GM19395 (cell line): ENCODE results near the gene EIF1.
"Not testable (repeated sequence)": the region's sequence is repeated elsewhere in the genome, so short reads cannot be mapped to it uniquely, and the experiment has no call there.

Source experiments
- ATAC-seq: cut with Tn5 transposase; IDR thresholded peaks from one replicate; pipeline ENCODE4 v1.9.1; 2021; ENCODE audit warnings: mild to moderate bottlenecking, moderate library complexity; ENCODE audit not compliant: unreplicated experiment

The EIF1 gene

GRCh38 chr17:41697122-41697962 lies 8.7 kb downstream of the EIF1 start:
- no peak for ATAC-seq

- not testable (repeated sequence) for ATAC-seq
Measured at GRCh38 chr17:41700843-41701242, 12.2 kb downstream of the EIF1 start.

- ATAC-seq = no peak
Measured at GRCh38 chr17:41702712-41703111, 14.0 kb downstream of the EIF1 start.

GRCh38 chr17:41705271-41705991 lies 16.7 kb downstream of the EIF1 start:
- no peak for ATAC-seq

- no peak for ATAC-seq
Measured at GRCh38 chr17:41707803-41708669, 19.4 kb downstream of the EIF1 start.

GRCh38 chr17:41710472-41711090 lies 21.9 kb downstream of the EIF1 start:
- no peak for ATAC-seq

GRCh38 chr17:41711669-41712400 lies 23.1 kb downstream of the EIF1 start, which contains the start of gene GAST:
TSS of gene GAST (plus strand) at chr17:41712331. CDS start at chr17:41715437, 3,106 bp downstream.
- no peak for ATAC-seq

- no peak for ATAC-seq
Measured at GRCh38 chr17:41717408-41718286, 29.0 kb downstream of the EIF1 start.

- ATAC-seq = no peak
Measured at GRCh38 chr17:41718287-41718645, 29.6 kb downstream of the EIF1 start.

GRCh38 chr17:41722231-41722630 lies 33.5 kb downstream of the EIF1 start:
- no peak for ATAC-seq

GRCh38 chr17:41723801-41724475 lies 35.3 kb downstream of the EIF1 start:
- no peak for ATAC-seq

GRCh38 chr17:41724476-41725050 lies 35.9 kb downstream of the EIF1 start:
- no peak for ATAC-seq

- no peak for ATAC-seq
Measured at GRCh38 chr17:41725134-41725533, 36.4 kb downstream of the EIF1 start.

GRCh38 chr17:41728056-41728455 lies 39.4 kb downstream of the EIF1 start:
- ATAC-seq = no peak

GRCh38 chr17:41730479-41730878 lies 41.8 kb downstream of the EIF1 start:
- ATAC-seq = no peak

- no peak for ATAC-seq
Measured at GRCh38 chr17:41731836-41732235, 43.2 kb downstream of the EIF1 start.

- no peak for ATAC-seq
Measured at GRCh38 chr17:41733348-41734138, 44.9 kb downstream of the EIF1 start.
